ENCODE measurements around the gene NUDT8. TPM values are rescaled to one million over a fixed set of nuclear protein-coding genes. Genes with fewer than 3 reads are reported as not detected.
"Not testable (repeated sequence)": the region's sequence is repeated elsewhere in the genome, so short reads cannot be mapped to it uniquely, and the experiment has no call there.

The NUDT8 gene
- total and polyA plus RNA-seq, 9 of the 15 experiments (the other 6 are each of a cell fraction or from before 2014, with no cell fraction given), result 0.23 to 27.8 (median 5.0) TPM

DNA sequence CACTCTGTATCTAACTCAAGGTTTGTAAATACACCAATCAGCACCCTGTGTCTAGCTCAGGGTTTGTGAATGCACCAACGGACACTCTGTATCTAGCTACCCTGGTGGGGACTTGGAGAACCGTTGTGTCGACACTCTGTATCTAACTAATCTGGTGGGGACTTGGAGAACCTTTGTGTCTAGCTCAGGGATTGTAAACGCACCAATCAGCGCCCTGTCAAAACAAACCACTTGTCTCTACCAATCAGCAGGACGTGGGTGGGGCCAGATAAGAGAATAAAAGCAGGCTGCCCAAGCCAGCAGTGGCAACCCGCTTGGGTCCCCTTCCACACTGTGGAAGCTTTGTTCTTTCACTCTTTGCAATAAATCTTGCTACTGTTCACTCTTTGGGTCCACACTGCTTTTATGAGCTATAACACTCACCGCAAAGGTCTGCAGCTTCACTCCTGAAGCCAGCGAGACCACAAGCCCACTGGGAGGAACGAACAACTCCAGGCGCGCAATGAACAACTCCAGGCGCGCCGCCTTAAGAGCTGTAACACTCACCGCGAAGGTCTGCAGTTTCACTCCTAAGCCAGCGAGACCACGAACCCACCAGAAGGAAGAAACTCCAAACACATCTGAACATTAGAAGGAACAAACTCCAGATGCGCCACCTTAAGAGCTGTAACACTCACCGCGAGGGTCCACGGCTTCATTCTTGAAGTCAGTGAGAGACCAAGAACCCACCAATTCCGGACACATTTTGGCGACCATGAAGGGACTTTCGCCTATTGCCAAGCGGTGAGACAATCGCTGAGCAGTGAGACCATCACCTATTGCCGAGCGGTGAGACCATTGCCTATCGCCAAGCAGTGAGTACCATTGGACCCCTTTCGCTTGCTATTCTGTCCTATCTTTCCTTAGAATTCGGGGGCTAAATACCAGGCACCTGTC is 9.8 kb downstream of the NUDT8 start (continued):
- TF ChIP-seq, protein P1, sequence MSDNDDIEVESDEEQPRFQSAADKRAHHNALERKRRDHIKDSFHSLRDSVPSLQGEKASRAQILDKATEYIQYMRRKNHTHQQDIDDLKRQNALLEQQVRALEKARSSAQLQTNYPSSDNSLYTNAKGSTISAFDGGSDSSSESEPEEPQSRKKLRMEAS (CRISPR knock-in tag; IDR thresholded peaks at IDR 0.05), result peak; percentile 22
- TF ChIP-seq RBFOX2 (IDR thresholded peaks at IDR 0.05; ENCODE audit: low read depth, low read length) (peak; percentile 66), FOXP1 (CRISPR knock-in tag; IDR thresholded peaks at IDR 0.05) (peak; percentile 40; the same call in 1 of the 2 replicates), NFYB (IDR thresholded peaks at IDR 0.05; ENCODE audit: extremely low read depth, insufficient read length) (peak; percentile 7), ZNF445 (CRISPR knock-in tag; IDR thresholded peaks at IDR 0.05; ENCODE audit: low read depth) (peak; percentile 83; the same call in 1 of the 2 replicates), POLR2B (IDR thresholded peaks at IDR 0.05; ENCODE audit: low read depth, partially characterized antibody) (peak; percentile 69), MTA3 (IDR thresholded peaks at IDR 0.05; ENCODE audit: borderline replicate concordance) (peak; percentile 82; the same call in 1 of the 2 replicates), TEAD1 (CRISPR knock-in tag; IDR thresholded peaks at IDR 0.05) (0 out of 4 replicates have a peak, but pooled peaks of 1 of the 2 experiments have one; percentile 38), THRAP3 (IDR thresholded peaks at IDR 0.05; ENCODE audit: borderline replicate concordance) (0 out of 2 replicates have a peak, but pooled peaks have one; percentile 67), CREB1 (CRISPR knock-in tag; IDR thresholded peaks at IDR 0.05) (0 out of 2 replicates have a peak, but pooled peaks have one; percentile 20), POLR2G (IDR thresholded peaks at IDR 0.05; ENCODE audit: low read depth, low read length) (peak; percentile 41; the same call in 1 of the 2 replicates), ZNF511 (CRISPR knock-in tag; IDR thresholded peaks at IDR 0.05) (0 out of 2 replicates have a peak, but pooled peaks have one; percentile 9), SAP30 (IDR thresholded peaks at IDR 0.05; ENCODE audit: borderline replicate concordance, insufficient read depth, low read depth, low read length, poor library complexity, severe bottlenecking) (peak; percentile 25)
- not testable (repeated sequence) for TF ChIP-seq CREB1 (IDR thresholded peaks at IDR 0.05)

GRCh38 chr11:67618901-67619659 is 10.7 kb downstream of the NUDT8 start:
- H3K9me3 ChIP-seq (replicated peaks; ENCODE audit: control insufficient read depth, insufficient read depth, low read depth, low read length); in situ Hi-C loops (cut with MboI); H3K9ac ChIP-seq (ENCODE audit: insufficient read depth in 1 of 2, low read depth in 2 of 2, low read length in 2 of 2); CTCF ChIA-PET (ENCODE audit: low intra/inter-chr PET ratio); DNase-seq (ENCODE audit: extremely low read depth in 1 of 4, low spot score in 3 of 4); H2AFZ ChIP-seq (ENCODE audit: low read depth, low read length); H3K4me2 ChIP-seq (ENCODE audit: insufficient read depth, low read length); FAIRE-seq; H3K27ac ChIP-seq (ENCODE audit: extremely low read depth, low read depth, low read length); ATAC-seq; H3K36me3 ChIP-seq (ENCODE audit: control insufficient read depth, insufficient read depth, low read length); H3K4me3 ChIP-seq; H4K20me1 ChIP-seq (replicated peaks; ENCODE audit: control insufficient read depth, insufficient read depth, low read length); intact Hi-C loops (cut with micrococcal nuclease); BruUV-seq (replicated peaks); H3K9me1 ChIP-seq (ENCODE audit: control insufficient read depth, insufficient read depth, low read length); H3K27me3 ChIP-seq (ENCODE audit: control insufficient read depth in 2 of 2, insufficient read depth in 2 of 2, low read length in 2 of 2): not testable (repeated sequence)
- WGBS (ENCODE audit: insufficient coverage, low coverage, missing lambda C conversion rate), result 88% methylated on average over 12 of the region's 40 CpGs
- peaks cover 19% of the 10 kb centered on the region for H3K79me2 ChIP-seq (ENCODE audit: control insufficient read depth, insufficient read depth, low read length)
- POLR2A ChIA-PET, result interaction anchor here (0.6 to 2.4 kb wide), 5 partner anchors 10 to 242 kb away, joined by 3 to 16 read pairs (median 3); partner anchors contain the start of genes GSTP1 and NUDT8
- peaks cover 4 to 30% of the 10 kb centered on the region in 2 experiments; a peak in 4 of 5 replicates for H3K4me1 ChIP-seq (replicated peaks in 1 of 2; ENCODE audit: control insufficient read depth in 2 of 2, insufficient read depth in 2 of 2, low read length in 2 of 2)

All from K562 (cell line).